ENCODE measurements around the gene SLC22A23. TPM values are rescaled to one million over a fixed set of nuclear protein-coding genes. Genes with fewer than 3 reads are reported as not detected.

The SLC22A23 gene
- total RNA-seq, 4 donors from 2014 or later: 7.6 to 13.1 (median 9.5) TPM

DNA sequence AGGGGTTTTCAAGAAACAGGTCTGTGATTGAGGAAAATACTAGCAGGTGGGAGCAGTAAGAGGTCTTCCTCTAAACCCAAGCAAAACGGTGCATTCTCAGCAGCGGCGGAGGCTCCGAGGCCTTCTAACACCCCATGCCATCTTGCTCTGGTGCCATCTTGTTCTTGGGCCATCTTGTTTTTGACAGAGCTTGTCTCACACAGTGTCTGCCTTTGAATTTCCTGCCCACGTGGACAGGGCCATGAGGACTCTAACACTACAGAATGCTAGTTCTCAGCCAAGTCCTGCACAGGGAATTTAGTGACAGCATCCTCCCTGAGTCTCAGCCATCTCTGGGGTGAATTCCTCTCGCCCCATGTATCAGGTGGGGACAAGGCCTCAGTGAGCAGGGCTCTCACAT, 121.7 kb downstream of the SLC22A23 start:
- 92% methylated on average over 6 of the region's 6 CpGs for WGBS
- no peak overlapping the region for H3K27ac ChIP-seq (replicated peaks in 1 of 4)

DNA sequence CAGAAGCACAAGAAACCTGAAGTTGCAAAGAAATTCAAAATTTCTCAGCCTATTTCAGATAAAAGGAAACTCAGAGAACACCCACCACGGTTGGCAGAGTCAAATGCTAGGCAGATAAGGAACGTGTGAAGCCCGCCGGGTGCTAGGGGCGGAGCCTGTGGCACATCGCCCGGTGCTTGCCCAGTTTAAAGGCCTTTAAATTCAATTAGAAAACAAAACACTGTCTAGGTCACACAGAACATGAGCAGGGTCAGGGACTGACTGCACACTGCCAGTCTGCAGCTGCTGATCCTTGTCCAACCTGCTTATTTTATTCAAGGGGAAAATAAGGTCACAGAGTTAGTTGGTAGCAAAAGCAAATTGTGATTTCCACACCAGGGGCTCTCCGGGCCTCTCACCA, 122.3 kb downstream of the SLC22A23 start:
- peaks cover 22 to 66% (median 61%) of the 10 kb centered on the region in 4 donors for H3K4me1 ChIP-seq
- no peaks in the 10 kb centered on the region for H3K27me3 ChIP-seq
- intact Hi-C loops (cut with DNase I): no loop called here
- TF ChIP-seq EP300 (IDR thresholded peaks at IDR 0.05): no peak
- TF ChIP-seq, protein P1, sequence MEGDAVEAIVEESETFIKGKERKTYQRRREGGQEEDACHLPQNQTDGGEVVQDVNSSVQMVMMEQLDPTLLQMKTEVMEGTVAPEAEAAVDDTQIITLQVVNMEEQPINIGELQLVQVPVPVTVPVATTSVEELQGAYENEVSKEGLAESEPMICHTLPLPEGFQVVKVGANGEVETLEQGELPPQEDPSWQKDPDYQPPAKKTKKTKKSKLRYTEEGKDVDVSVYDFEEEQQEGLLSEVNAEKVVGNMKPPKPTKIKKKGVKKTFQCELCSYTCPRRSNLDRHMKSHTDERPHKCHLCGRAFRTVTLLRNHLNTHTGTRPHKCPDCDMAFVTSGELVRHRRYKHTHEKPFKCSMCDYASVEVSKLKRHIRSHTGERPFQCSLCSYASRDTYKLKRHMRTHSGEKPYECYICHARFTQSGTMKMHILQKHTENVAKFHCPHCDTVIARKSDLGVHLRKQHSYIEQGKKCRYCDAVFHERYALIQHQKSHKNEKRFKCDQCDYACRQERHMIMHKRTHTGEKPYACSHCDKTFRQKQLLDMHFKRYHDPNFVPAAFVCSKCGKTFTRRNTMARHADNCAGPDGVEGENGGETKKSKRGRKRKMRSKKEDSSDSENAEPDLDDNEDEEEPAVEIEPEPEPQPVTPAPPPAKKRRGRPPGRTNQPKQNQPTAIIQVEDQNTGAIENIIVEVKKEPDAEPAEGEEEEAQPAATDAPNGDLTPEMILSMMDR (IDR thresholded peaks at IDR 0.05): no peak
- TF ChIP-seq POLR2A (IDR thresholded peaks at IDR 0.05; ENCODE audit: low read depth): no peak
- TF ChIP-seq POLR2AphosphoS5 (IDR thresholded peaks at IDR 0.05): no peak
- H3K9me3 ChIP-seq: no peaks in the 10 kb centered on the region
- peak overlapping the region in 2 of 4 donors; percentile 21 to 30 for H3K27ac ChIP-seq (replicated peaks in 1 of 4)
- H3K36me3 ChIP-seq: no peaks in the 10 kb centered on the region
- 59% methylated on average over 8 of the region's 8 CpGs for WGBS
- no peak for DNase-seq (ENCODE audit: extremely low spot score)
- H3K4me3 ChIP-seq: no peak overlapping the region

More for the DNA sequence above, 121.7 kb downstream of the SLC22A23 start:
- DNase-seq (ENCODE audit: extremely low spot score): no peak
- Histone ChIP-seq H3K4me1 (peaks cover 16 to 64% (median 57%) of the 10 kb centered on the region in 4 donors), H3K27me3 (no peaks in the 10 kb centered on the region), H3K36me3 (no peaks in the 10 kb centered on the region), H3K9me3 (no peaks in the 10 kb centered on the region), H3K4me3 (no peak overlapping the region)
- TF ChIP-seq EP300 (IDR thresholded peaks at IDR 0.05) (no peak), POLR2AphosphoS5 (IDR thresholded peaks at IDR 0.05) (no peak), POLR2A (IDR thresholded peaks at IDR 0.05; ENCODE audit: low read depth) (no peak)
- TF ChIP-seq, protein P1 (IDR thresholded peaks at IDR 0.05): no peak
- intact Hi-C loops (cut with DNase I): no loop called here

DNA sequence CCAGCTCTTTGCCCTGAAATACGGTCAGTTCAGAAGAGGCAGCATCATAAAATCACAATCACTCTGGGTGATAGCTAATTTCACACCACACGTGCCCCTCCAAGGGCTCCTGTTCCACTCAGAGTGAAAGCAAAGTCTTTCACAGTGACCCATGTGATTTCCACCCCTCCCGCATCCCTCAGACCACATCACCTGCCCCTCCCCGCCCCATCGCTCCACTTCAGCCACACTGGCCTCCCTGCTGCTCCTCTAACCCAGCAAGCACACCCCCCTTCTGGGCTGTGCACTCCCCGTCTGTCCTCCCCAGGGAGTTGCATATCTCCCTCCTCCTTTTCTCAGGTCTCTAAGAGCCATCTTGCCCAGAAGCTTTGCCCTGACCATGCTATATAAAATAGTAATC, 123.6 kb downstream of the SLC22A23 start:
- peaks cover 26 to 67% (median 60%) of the 10 kb centered on the region in 4 donors for H3K4me1 ChIP-seq
- no peaks in the 10 kb centered on the region for H3K36me3 ChIP-seq
- no peak overlapping the region for H3K4me3 ChIP-seq
- H3K27ac ChIP-seq (replicated peaks in 1 of 4): no peak overlapping the region
- WGBS: 87% methylated on average over 6 of the region's 6 CpGs
- H3K9me3 ChIP-seq: no peaks in the 10 kb centered on the region
- TF ChIP-seq POLR2AphosphoS5 (IDR thresholded peaks at IDR 0.05) (no peak), EP300 (IDR thresholded peaks at IDR 0.05) (no peak), POLR2A (IDR thresholded peaks at IDR 0.05; ENCODE audit: low read depth) (no peak)
- TF ChIP-seq, protein P1 (IDR thresholded peaks at IDR 0.05): no peak
- intact Hi-C loops (cut with DNase I): no loop called here
- no peaks in the 10 kb centered on the region for H3K27me3 ChIP-seq
- no peak for DNase-seq (ENCODE audit: extremely low spot score)

DNA sequence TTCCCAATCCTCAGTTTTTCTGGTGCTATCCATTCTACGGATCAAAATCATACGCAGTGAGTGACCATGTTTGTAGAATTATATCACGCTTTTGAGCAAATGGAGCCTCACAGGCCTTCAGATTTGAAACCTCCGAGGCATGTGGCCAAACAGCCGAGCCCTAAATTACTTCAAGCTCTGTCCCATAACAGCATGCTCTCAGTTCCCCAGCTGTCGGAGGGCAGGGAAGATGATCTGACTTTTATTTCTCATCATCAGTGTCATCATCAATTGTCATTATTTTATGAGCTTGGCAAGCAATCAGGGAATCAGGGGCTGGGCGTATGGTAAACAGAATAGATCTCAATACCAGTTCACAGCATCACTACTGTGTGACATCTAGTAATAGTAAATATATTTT, 124.9 kb downstream of the SLC22A23 start:
- DNase-seq (ENCODE audit: extremely low spot score): no peak
- TF ChIP-seq POLR2A (IDR thresholded peaks at IDR 0.05; ENCODE audit: low read depth) (no peak), EP300 (IDR thresholded peaks at IDR 0.05) (no peak), POLR2AphosphoS5 (IDR thresholded peaks at IDR 0.05) (no peak)
- TF ChIP-seq, protein P1 (IDR thresholded peaks at IDR 0.05): no peak
- Histone ChIP-seq H3K36me3 (no peaks in the 10 kb centered on the region), H3K27ac (replicated peaks in 1 of 4) (peak overlapping the region in 2 of 4 donors; percentile 34 to 61), H3K4me3 (no peak overlapping the region), H3K27me3 (no peaks in the 10 kb centered on the region), H3K4me1 (peaks cover 19 to 62% (median 56%) of the 10 kb centered on the region in 4 donors), H3K9me3 (no peaks in the 10 kb centered on the region)
- intact Hi-C loops (cut with DNase I): no loop called here
- 63% methylated on average over 7 of the region's 7 CpGs for WGBS

DNA sequence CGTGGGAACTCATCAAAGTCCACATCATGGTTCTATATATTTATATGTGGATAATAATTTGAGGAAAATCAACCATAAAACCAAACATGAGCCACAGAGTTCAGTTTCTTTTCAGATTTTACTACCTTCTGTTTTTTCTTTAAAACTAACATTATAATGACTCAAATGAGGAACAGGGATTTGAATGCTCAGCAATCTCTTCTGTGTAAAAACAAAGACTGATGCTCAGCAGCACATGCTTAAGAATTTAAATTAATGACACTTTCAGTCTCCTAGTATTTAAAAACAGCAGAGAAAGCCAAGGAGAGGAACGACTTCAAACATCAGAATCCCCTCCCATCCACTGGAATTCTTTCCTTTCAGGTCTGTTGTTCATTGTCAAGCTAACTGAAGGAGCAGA, 125.4 kb downstream of the SLC22A23 start:
- H3K27me3 ChIP-seq: no peaks in the 10 kb centered on the region
- intact Hi-C loops (cut with DNase I): no loop called here
- no peak for DNase-seq (ENCODE audit: extremely low spot score)
- no peaks in the 10 kb centered on the region for H3K36me3 ChIP-seq
- TF ChIP-seq POLR2AphosphoS5 (IDR thresholded peaks at IDR 0.05): no peak
- TF ChIP-seq POLR2A (IDR thresholded peaks at IDR 0.05; ENCODE audit: low read depth): no peak
- no peak for TF ChIP-seq EP300 (IDR thresholded peaks at IDR 0.05)
- TF ChIP-seq, protein P1 (IDR thresholded peaks at IDR 0.05): no peak
- H3K9me3 ChIP-seq: no peaks in the 10 kb centered on the region
- peak overlapping the region in 2 of 4 donors; percentile 34 to 61 for H3K27ac ChIP-seq (replicated peaks in 1 of 4)
- no peak overlapping the region for H3K4me3 ChIP-seq
- 62% methylated on average over 2 of the region's 2 CpGs for WGBS
- H3K4me1 ChIP-seq: peaks cover 19 to 67% (median 60%) of the 10 kb centered on the region in 4 donors

Measured in esophagus muscularis mucosa (tissue), 4 donors.